CD4-positive, alpha-beta T cell treated with Interleukin-6 for 4 hours (primary cell): ENCODE data around the gene PFDN6.

Experiments used
- DNase-seq: peaks from one replicate; pipeline ENCODE4 v3.0.0-alpha.2; 2020; ENCODE audit warnings: mixed read lengths

PFDN6 gene

DNA sequence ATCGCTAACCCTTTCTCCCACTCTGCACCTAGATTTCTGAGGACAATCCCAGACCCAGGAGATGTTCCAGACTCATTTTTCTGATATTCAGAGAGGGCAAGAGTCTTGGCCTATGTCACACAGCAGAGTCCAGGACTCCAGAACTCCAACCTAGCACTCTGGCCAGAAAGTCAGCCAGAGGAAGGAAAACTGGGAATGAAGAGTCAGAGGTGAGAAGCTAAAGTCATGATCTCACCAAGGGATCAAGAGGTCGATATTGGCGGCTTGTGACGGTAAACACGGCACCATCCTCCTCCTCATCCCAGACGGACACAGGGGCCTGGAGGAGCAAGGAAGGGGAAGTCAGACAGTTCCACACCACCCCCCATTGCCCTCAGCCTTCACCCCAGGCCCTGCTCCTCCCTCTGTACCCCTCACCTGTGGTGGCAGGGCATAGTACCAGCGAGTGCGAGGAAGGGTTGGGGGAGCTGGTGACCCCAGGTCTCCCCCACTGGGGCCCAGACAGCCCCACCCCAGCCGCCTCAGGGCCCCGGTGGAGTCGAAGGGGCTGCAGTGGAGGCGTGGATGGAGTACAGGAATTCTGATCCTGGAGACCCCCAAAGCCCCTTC, 7.5 kb downstream of the PFDN6 start:
- no peak for DNase-seq

DNA sequence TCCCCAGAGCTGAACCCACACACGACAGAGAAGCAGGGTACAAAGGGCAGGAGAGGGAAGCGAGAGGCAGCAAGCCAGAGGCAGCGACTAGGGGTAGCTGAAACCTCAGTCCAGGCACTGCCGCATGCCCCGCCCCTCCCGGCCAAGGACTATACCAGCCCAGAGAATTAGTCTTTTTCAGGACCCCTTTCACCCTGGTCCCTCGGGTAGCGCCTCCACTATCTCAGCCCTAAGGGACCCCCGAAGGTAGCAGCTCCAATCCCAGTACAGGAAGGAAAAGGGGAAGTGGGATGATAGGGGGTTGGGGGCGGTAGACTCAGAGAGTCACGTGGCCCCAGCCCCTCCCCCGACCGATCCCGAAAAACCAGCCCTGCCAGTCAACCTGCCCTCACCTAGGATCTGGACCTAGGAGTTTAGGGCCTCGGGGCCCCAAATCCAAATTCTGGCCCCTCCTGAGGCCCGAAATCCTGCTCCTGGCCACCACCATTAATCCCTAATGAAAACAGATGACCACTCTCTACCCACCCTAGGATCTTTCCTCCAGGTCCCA, 8.1 kb downstream of the PFDN6 start:
- no peak for DNase-seq

DNA sequence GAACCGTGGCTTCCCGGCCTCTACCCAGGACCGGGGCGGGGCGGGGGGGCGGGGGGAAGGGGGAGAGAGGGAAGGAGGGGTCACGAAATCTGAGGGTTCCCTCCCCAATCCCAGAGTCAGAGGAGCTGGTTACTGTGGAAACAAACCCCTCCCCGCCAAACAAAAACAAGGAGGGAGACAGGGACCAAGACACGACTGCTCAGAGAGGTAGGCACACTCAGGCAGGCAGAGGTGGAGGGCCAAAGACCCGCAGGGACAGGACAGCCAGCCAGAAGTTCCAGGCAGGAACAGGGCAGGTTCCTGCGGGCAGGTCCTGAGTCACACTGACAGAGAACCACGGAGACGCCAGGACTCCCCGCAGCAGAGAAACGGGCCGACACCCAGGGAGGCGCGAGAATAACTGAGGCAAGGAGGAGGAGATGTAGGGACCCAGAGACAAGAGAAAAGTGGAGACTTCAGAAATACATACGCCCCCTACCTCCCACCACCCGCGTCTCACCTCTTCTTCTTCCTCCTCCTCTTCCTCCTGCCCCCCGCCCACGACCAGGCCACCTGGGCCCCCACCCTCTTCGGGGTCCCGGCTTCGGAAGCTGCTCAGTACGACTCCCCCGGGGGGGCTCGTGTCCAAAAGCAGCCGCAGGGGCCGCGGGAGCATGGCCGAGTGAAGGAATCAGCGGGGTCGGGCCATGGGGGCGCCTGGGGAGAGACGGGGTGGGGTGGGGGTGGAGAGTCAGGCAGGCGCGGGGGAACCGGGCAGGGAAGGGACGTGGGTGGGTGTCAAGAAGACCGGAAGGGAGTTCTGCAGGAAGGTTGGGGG, 8.8 kb downstream of the PFDN6 start:
- DNase-seq, result peak; percentile 62

DNA sequence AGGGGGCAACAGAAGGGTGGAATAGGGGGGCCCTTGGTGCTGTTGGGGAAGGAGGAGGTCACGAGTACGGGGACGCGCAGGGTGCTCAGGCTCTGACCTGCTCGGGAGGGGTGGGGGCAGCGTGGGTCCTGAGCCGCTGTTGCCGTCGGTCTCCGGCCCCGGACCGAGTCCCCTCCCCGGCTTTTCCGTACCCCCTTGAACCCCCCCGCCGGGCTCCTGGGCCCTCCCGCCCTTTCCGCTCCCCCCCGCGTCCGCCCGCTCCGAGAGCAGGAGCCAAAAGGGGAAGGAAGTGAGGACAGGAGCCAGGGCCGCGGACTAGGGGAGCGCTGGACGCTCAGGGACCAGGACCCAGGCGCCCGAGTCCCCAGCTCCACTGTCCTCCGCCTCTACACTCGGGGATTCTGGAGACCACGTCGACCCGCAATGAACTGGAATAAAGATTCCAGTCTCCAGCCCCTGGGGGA, 9.4 kb downstream of the PFDN6 start, which contains the start of gene RGL2:
Gene RGL2, minus strand, starts transcription at position 170 of the 464 bp plus-strand sequence. CDS start 332 bp downstream, outside the sequence.
- peak; percentile 77 for DNase-seq

DNA sequence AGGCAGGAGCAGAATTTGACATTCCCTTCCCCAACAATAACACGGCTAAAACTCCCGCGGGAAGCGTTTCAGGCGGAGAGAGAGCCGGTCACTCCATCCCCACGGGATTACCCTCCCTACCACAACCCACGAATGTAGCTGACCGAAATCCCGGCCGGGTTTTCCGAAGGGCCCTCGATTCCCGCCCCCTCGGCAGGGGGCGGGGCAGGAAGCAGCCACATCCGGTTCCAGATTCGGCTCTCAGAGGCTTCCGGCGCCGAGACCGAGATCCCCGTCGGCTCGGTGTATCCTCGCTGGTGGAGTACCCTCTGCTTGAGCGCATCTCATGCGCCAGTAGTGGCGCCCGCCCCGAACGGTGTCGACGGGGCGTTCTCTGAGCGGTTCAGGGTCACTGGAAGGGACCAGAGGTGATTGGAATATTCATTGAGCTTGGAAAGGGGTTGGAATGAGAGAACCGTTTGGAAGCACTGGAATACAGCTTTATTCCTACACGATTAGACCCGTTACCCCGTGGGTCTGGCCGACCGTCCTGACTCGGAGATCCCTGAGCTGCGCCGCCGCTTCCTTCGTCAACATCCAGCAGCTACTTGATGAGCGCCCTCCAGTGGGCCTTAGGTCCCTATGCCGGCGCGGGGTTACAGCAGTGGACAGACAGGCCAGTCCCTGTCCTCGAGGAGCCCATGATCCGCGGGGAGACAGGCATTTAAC, 10.0 kb downstream of the PFDN6 start:
- DNase-seq, result peak; percentile 95

DNA sequence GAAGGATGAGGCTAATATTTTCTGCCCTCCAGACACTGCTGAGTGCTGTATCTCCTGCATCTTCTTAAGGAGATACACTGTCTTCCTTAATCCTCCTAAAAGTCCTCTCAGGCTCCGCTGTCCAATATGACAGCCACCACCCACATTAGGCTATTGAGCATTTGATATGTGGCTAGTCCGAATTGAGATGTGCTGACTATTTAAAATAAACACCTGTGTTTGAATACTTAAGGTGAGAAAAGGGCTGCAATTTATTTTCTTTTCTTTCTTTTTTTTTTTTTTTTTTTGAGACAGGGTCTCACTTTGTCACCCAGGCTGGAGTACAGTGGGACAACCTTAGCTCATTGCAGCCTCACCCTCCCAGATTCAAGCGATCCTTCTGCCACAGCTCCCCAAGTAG, 12.5 kb downstream of the PFDN6 start:
- no peak for DNase-seq

DNA sequence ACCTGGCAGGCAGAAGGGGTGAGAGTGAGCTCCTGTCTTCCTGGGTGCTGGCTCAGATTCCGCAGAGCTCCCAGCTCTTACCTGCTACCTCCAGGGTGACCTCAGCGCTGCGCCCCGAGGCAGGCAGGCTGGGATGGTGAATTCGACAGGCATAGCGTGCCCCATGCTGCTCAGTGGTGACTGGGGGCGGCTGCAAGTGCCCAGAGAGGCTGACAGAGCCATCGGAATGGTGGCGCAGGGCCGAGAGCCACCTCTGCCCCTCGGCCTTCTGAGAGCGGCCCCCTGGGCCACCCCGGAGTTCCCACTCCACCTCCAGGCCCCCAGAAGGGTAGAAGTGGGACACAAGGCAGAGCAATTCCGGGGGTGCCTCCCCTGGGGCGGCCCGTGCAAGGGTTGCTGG, 14.8 kb downstream of the PFDN6 start:
- no peak for DNase-seq

DNA sequence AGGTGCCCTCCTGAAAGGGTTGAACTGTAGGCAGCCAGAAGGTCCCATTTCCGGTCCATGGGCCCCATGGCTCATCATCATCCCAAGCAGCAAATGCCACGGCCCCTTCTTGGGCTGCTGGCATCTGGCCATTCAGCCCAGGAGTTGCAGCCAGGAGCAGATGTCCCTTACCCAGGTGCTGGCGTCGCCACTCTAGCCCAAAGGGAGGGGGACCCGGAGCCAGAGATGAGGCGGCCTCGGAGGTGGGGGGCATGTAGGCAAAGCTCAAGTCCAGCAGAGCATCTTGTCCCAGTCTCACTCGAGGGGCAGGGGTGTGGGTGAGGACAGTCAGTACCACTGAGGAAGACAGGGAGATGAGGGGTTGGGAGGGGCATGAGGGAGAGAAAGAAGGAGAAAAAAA, 15.7 kb downstream of the PFDN6 start:
- no peak for DNase-seq

DNA sequence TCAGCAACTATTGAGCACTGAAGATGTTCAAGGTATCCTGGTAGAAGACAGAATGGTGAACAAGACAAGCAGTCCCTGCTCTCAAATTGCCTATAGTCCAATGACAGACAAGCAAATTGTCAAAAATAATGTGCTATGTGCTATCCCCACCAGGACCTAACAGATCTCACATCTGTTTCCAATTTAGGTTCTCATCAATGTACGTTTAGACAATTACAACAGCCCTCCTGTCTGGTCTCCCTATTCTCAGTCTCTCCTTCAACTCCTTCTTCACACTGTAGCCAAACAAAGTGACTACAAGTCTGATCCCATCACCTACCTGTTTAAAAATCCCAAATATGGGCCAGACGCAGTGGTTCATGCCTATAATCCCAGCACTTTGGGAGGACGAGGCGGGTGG, 17.0 kb downstream of the PFDN6 start:
- no peak for DNase-seq

DNA sequence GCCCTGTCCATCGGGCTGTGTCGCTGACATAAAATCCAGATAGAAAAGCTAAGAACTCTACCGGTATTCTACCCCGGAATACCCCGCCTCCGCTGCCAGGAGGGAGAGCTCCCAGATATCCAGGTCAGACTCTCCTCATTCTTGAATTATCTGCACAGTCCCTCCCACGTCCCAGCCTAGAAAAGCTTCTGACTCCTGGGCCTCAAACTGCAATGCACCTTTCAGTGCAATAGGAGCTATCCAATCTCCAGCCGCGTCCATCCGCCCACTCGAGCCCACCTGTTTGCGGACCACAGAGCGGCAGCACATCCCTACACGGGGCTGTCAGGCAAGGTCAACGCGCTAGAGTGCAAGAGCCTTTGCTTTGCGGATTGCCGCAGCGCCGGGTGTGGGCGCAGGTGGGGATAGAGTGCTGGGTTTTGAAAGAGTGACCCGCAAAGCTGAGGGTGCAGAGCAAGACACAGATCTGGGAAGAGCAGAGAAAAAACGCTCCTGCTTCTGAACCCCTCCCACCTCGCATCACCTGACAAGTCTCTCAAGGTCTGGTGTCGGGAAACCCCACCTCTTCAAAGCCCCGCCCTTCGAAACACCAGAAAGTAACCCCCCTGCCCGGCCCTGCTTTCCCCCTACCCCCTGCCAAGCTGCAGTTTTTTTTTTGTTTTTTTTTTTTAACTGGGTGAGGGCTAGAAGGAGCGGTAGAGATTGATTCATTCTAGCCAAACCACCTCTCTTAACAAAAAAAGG, 23.1 kb downstream of the PFDN6 start:
- peak; percentile 92 for DNase-seq

DNA sequence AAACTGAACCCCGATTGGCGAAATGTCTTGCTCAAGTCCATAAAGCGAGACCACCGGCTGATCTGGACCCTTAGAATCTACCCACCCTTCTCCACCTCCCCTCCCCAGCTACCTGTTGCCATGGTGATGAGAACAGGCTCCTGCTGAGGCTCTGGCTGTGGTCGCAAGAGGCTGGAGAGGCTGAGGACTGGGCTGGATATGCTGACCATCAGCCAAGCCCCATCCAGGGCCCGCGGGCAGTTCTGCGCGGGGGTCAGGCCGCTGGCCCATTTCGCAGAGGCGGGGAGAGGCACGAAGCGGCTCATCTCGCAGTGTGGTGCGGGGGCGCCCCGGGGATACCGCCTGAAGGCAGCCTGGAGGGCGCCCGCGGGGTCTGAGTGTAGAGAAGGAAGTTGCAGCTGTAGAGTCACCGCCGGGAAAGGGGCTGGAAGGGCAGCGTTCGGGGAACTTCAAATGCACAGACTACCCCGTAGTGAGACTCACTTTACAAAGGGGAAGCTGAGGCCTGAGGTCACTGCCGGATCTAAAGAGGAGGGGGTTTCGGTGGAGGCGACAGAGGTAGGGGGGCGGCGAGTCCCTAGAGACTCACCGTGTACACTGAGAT, 23.8 kb downstream of the PFDN6 start:
- peak; percentile 52 for DNase-seq

DNA sequence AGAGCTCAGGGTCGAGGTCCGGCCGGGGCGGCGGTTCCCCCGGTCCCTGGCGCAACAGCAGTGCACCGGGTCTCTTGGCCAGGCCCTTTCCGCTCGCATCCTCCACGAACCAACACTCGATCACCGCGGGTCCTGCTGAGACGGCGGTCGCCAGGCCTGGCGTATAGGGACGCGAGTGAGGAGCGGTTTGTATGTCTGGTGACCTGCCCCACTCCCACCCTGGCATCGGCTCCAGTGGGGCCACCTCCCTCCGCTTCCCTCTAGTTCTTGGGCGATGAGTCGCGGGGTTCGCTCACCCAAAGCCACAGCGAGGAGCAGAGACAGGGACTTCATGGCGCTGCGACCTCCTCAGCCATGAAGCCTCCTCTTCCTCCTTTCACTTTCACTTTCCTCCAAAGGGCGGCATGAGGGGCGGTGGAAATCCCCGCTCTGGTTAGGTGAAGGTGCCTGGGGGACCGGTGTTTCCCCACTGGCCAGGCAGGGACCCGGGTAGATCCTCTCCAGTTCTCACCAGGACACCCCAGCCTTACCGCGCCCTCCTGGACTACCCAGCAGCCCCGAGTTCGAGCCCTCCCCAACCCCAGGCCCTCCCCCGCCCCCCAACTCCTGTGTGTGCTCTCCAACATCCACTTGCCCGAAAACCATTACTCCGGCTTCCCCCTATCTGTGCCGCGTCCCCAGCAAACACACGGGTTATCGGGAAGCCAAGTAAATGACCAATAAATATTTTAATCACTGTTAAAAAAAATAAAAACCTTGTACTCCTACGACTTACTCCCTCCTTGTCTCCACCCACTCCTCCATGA, 24.5 kb downstream of the PFDN6 start, which contains the start of gene TAPBP:
Gene TAPBP, minus strand, starts transcription at position 370 of the 806 bp plus-strand sequence. Its CDS starts 37 bp downstream, at position 333.
- DNase-seq, result peak; percentile 76

DNA sequence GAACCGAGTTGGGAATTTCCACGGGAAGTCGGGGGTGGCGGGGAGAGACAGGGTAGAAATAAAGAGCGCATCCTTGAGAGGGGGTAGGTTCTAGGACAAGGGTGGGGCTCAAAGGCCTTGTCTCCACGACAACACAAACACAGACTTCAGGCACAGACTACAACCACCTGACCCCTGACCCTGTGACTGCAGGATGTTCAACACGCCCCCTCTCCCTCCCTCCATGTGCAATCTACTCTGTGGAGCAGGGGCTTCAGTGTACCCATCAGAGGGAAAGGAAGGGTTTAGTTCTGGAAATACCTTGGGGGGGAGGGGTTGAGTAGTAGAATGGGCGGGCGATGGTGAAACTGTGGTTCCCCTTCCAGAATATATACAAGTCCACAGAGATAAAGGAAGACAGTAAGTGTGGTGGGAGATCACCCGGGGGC, 25.1 kb downstream of the PFDN6 start:
- DNase-seq, result peak; percentile 64

DNA sequence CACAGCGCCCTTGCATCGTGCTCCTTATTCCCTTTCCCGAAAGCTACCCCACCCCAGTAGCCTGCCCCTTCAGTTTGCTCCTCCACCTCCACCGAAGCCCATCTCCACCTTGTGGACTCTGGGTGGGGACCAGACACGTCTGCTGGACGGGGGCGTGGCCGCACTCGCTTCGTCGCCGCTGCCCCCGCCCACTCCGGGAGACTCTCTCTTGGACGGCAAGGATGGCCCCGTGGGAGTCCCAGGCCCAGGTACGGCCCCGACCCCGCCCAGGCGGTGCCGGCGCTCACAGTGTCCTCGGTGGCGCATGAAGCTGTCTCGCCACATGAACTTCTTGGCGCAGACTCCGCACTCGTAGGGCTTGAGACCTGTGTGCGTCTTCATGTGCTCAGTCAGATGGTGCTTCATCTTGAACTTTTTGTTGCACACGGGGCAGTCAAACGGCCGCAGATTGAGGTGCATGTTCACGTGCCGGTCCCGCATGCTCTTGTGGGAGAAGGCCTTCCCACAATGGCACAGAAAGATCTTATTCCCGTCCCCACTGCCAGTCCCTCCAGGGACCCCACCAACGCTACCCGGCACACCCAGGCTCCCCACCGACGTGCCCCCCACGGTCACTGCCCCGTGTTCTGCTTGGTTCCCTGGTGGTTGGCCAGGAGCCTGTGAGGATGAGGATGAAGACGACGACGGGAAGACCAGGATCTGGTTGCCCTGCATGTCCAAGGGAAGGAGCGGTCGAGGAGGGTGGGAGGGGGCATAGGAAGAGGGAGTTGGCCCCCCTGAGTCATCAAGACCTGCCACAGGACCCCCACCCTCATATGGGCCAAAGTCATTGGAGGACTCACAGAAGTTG, 25.8 kb downstream of the PFDN6 start:
- DNase-seq, result no peak

DNA sequence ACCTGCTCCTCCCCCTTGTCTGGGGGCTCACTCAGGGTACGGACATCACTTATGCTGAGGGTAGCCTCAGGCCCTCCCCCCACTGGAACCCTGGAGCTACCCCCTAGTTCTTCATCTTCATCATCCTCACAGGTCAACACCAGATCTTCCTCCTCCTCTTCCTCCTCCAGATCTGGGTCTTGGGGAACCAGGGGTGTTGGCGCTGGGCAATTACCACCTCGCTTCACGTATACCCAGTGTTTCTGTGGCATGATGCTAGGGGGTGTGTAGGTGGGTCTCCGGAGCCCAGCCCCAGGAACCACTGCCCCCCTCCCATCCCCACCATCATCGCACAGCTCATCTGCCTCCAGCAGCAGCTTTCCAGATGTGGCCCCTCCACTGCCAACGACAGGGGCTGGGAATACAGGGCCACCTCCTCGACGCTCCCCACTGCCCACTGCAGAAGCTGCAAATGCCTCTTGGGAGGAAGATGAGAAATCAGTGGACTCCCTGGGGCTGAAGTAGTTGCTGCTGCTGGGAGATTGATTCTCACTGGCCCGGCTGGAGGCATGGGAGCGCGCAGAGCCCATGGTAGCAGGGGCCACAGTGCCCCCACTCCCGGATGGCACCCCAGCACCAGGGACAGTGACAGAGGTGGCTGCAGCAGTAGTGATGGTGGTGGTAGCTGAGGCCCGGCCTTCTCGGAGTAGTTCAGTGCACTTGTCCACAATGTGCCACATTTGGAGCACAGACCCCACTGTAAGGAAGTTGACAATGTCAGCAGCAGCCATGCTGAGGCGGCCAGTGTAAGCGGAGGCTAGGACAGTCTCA, 26.6 kb downstream of the PFDN6 start:
- no peak for DNase-seq

DNA sequence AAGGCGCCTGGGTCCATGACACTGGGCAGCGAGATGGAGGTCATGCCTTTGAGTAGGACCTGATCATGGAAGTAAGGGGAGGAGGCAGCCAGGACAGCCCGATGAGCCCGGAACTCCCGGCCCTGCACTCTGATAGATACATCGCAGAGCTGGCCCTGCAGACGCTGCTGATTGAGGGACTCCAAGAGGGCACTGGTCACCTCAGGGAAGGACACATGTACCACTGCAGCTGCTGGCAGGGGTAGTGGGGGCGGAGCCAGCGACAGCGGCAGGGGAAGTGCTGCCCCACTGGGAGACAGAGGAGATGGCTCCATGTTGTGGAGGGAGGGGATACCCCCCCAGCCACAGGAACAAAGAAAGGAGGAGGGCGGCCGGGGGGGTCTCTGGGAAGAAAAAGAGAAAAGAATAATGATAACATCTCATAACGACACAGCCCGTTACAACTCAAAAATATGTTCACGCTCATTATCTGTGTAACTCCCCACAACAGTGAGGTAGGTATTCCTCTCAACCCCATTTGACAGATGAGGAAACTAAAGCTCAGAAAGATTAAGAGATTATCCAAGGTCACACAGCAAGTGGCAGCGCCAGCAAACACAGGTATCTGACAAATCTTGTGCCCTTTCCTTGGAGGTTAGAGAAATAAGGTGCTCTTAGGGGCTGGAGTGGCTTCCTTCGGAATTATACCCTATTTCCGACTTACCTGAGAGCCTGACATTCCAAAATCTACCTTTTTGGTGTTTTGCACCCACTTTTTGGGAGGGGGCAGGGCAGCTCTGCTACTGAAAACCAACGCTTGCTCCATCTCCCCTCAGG, 27.4 kb downstream of the PFDN6 start:
- DNase-seq, result no peak

DNA sequence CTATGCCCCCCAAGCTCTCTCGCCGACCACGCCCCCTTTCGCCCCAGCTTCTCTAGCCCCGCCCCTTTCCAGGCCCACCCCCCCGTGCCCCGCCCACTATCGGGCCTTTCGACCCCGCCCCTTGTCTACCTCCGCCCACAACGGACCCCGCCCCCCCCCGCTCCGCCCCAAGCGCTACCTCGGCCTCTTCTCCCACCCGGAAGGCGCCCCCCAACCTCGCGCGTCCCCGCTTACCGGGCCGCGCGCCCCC, 27.9 kb downstream of the PFDN6 start:
- DNase-seq, result no peak

DNA sequence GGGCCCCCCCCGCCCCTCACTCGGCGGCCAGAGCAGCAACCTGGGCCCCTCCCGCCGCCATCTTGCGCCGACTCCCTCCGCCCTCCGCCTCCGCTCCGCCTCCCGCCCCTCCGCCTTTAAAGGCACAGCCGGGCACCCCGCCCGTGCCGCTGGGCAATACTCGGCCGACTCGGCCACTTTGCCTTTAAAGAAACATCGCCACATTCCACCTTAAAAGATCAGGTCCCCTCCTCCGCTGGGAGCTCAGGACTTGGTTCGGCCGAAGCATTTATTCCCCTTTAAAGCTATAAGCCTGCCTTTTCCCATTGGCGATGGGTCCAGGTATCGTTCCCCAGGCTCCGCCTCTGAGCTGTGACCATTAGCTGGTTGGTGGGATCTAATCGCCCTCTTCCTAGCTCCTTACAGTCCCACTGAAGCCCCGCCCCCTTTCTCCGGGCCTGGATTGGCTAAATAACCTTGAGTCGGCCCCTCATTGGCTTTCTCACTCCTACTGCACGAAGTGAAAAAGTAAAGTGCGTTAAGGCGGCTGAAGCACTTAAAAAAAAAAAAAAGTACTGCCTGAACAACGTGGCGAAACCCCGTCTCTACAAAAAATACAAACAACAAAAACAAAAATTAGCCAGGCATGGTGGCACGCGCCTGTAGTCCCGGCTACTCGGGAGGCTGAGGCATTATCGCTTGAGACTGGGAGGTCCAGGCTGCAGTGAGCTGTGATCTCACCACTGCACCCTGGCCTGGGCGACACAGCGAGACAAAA, 28.4 kb downstream of the PFDN6 start, which contains the start of gene ZBTB22:
Gene ZBTB22, minus strand, starts transcription at position 76 of the 757 bp plus-strand sequence. CDS start 828 bp downstream, outside the sequence.
- peak; percentile 99 for DNase-seq
